Gastrocnemius medialis (tissue), 4 donors: ENCODE results near the gene CDH23. TPM values are rescaled to one million over a fixed set of nuclear protein-coding genes. Genes with fewer than 3 reads are reported as not detected.

Experiments used
- ATAC-seq, 2 donors: fragments of 150-250 bp; one replicate each; pipeline ENCODE4 v1.9.1; 2016
- DNase-seq, 2 donors: peaks; one replicate each; pipeline ENCODE4 v3.0.0-alpha.2; 2019
- H3K27ac ChIP-seq, 4 donors: fragments of 200-600 bp; sonication (generic); 1 replicate in 1 of 4; 2 replicates in 3 of 4; pipeline ENCODE4 v1.5.1; 2016 to 2018; ENCODE audit warnings: mild to moderate bottlenecking in 2 of 4, moderate library complexity in 1 of 4
- H3K27me3 ChIP-seq, 3 donors: fragments of 200-600 bp; sonication (generic) in 2 of 3; 1 replicate in 1 of 3; 2 replicates in 2 of 3; pipeline versions ENCODE4 v1.5.1 to v1.6.0; 2016 to 2019; ENCODE audit warnings: mild to moderate bottlenecking in 1 of 3, moderate library complexity in 1 of 3
- H3K36me3 ChIP-seq, 2 donors: fragments of 200-600 bp; sonication (generic) in 1 of 2; one replicate each; pipeline ENCODE4 v1.5.1; 2017 to 2018
- H3K4me1 ChIP-seq, 2 donors: fragments of 200-600 bp; sonication (generic) in 1 of 2; one replicate each; pipeline ENCODE4 v1.5.1; 2016 to 2017; ENCODE audit warnings: mild to moderate bottlenecking in 2 of 2
- H3K4me3 ChIP-seq, 4 donors: fragments of 200-600 bp; sonication (generic) in 3 of 4; 1 replicate in 1 of 4; 2 replicates in 3 of 4; pipeline ENCODE4 v1.5.1; 2016 to 2019; ENCODE audit warnings: mild to moderate bottlenecking in 2 of 4
- H3K9me3 ChIP-seq, 3 donors: fragments of 200-600 bp; sonication (generic) in 2 of 3; 1 replicate in 1 of 3; 2 replicates in 2 of 3; pipeline ENCODE4 v1.5.1; 2016 to 2019
- CTCF ChIP-seq, 5 experiments: fragments of 450-650 bp in 3 of 5; fragments of 200-600 bp in 2 of 5; sonication (generic) in 2 of 5; IDR thresholded peaks in 4 of 5; conservative IDR thresholded peaks in 1 of 5; 1 replicate in 4 of 5; 2 replicates in 1 of 5; pipeline ENCODE4 v1.5.1; 2016 to 2019; ENCODE audit warnings: antibody characterized with exemption in 5 of 5, mild to moderate bottlenecking in 3 of 5, moderate library complexity in 3 of 5
- POLR2A ChIP-seq, 2 donors: fragments of 450-650 bp; IDR thresholded peaks; one replicate each; pipeline ENCODE4 v1.6.1; 2017; ENCODE audit warnings: antibody characterized with exemption in 2 of 2, mild to moderate bottlenecking in 2 of 2, moderate library complexity in 2 of 2
- in situ Hi-C, 4 donors: fragments of 200-750 bp; cut with MboI; loops; one replicate each; pipeline versions ENCODE4 v1.15.0 to v1.8.0; 2017; ENCODE audit warnings: low sequenced_read_pairs in 4 of 4
- intact Hi-C: fragments of 100-400 bp; cut with DNase I; formaldehyde crosslinking; loops from one replicate; pipeline ENCODE4 v1.15.1; 2023; ENCODE audit warnings: low total_unique reads
- total RNA-seq, 4 donors: library from RNA; depleted of rRNA; stranded (reverse); fragments of >200 nt; gene quantifications; one replicate each; pipeline versions ENCODE4 v1.1.0 to v1.2.3, GENCODE V29; 2016

CDH23 gene
- total RNA-seq, 4 donors from 2014 or later = 0.53 to 1.8 (median 1.2) TPM

- H3K9me3 ChIP-seq = no peaks in the 10 kb centered on the region
- in situ Hi-C loops (no loop called here), intact Hi-C loops (no loop called here)
- no peaks in the 10 kb centered on the region for H3K36me3 ChIP-seq
- no peak overlapping the region for H3K27ac ChIP-seq
- TF ChIP-seq CTCF (IDR thresholded peaks at IDR 0.05 in 4 of 5, conservative IDR thresholded peaks at IDR 0.05 in 1 of 5) (no peak), POLR2A (IDR thresholded peaks at IDR 0.05) (no peak)
- DNase-seq (no peak), ATAC-seq (no peak)
- no peak overlapping the region for H3K4me3 ChIP-seq
- no peaks in the 10 kb centered on the region for H3K4me1 ChIP-seq
- H3K27me3 ChIP-seq = no peaks in the 10 kb centered on the region
These were observed 256.3 kb downstream of the CDH23 start for GRCh38 chr10:71653044-71653443.

- H3K36me3 ChIP-seq = no peaks in the 10 kb centered on the region
- intact Hi-C loops = no loop called here
- no peaks in the 10 kb centered on the region for H3K9me3 ChIP-seq
- in situ Hi-C loops = no loop called here
- no peak overlapping the region for H3K4me3 ChIP-seq
- no peak for TF ChIP-seq CTCF (IDR thresholded peaks at IDR 0.05 in 4 of 5, conservative IDR thresholded peaks at IDR 0.05 in 1 of 5)
- TF ChIP-seq POLR2A (IDR thresholded peaks at IDR 0.05) = no peak
- no peak overlapping the region for H3K27ac ChIP-seq
- no peaks in the 10 kb centered on the region for H3K4me1 ChIP-seq
- DNase-seq = no peak
- H3K27me3 ChIP-seq = no peaks in the 10 kb centered on the region
- ATAC-seq = no peak
These were observed 259.5 kb downstream of the CDH23 start for GRCh38 chr10:71656220-71656619.

GRCh38 chr10:71657604-71658466 is 261.1 kb downstream of the CDH23 start:
- no peaks in the 10 kb centered on the region for H3K9me3 ChIP-seq
- in situ Hi-C loops (no loop called here), intact Hi-C loops (no loop called here)
- no peaks in the 10 kb centered on the region for H3K36me3 ChIP-seq
- no peaks in the 10 kb centered on the region for H3K4me1 ChIP-seq
- DNase-seq (no peak), ATAC-seq (no peak)
- TF ChIP-seq POLR2A (IDR thresholded peaks at IDR 0.05) (no peak), CTCF (IDR thresholded peaks at IDR 0.05 in 4 of 5, conservative IDR thresholded peaks at IDR 0.05 in 1 of 5) (no peak)
- H3K4me3 ChIP-seq = no peak overlapping the region
- H3K27me3 ChIP-seq = no peaks in the 10 kb centered on the region
- H3K27ac ChIP-seq = no peak overlapping the region

- in situ Hi-C loops (no loop called here), intact Hi-C loops (no loop called here)
- no peaks in the 10 kb centered on the region for H3K9me3 ChIP-seq
- no peak overlapping the region for H3K27ac ChIP-seq
- H3K4me3 ChIP-seq = no peak overlapping the region
- no peaks in the 10 kb centered on the region for H3K36me3 ChIP-seq
- no peaks in the 10 kb centered on the region for H3K4me1 ChIP-seq
- no peaks in the 10 kb centered on the region for H3K27me3 ChIP-seq
- TF ChIP-seq CTCF (IDR thresholded peaks at IDR 0.05 in 4 of 5, conservative IDR thresholded peaks at IDR 0.05 in 1 of 5) (no peak), POLR2A (IDR thresholded peaks at IDR 0.05) (no peak)
- ATAC-seq = no peak
- DNase-seq = no peak
These were observed 261.7 kb downstream of the CDH23 start for GRCh38 chr10:71658467-71658745.
